ENCODE results near the gene DUS1L.

The DUS1L gene

DNA sequence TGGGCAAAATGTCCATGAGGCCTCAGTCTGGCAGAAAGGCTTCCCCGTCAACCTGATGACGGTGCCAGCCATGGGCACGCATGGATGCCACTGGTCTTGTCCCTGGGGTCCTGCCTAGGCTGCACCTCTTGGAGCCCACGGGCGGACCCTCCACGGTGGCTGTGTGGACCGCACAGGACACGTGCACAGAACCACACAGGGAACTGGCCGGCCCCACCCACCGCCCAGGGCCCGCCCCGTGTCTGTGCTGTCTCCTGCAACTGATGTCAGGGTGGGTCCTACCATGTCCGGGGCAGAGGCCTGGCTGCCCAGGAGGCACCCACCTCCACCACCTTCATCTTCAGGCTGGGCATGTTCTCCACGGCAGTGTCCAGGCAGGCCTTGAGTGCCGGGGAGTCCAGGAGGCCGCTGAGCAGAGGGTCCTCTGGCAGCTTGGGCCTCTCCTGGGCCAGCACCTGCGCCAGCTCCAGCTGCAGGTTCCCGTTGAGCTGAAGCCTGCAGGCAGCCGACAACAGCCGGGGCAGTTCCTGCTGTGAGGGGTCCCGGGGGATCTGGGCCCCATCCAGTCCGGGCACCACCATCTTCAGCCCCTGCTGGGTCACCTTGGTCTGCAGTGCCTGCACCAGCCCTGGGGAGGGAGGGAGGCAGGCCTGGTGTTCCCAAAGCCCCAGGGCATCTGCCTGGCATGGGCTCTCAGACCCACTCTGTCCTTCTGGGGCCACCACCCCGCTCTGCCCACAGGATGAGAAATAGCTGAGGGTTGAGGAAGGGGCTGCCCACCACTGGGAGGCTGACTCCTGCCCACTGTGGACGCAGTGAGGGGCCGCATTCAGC is 20.5 kb upstream of the DUS1L start:
- Histone ChIP-seq H3K9ac (ENCODE audit: low read depth, low read length) (no peak overlapping the region), H4K20me1 (ENCODE audit: insufficient read depth, low read length) (peaks cover 81% of the 10 kb centered on the region), H3K4me1 (ENCODE audit: insufficient read depth, low read length) (no peaks in the 10 kb centered on the region), H3K4me2 (ENCODE audit: insufficient read depth, low read length) (no peak overlapping the region), H3K36me3 (ENCODE audit: insufficient read depth, low read length) (peaks cover 98% of the 10 kb centered on the region), H3K27me3 (ENCODE audit: insufficient read depth, low read length, poor library complexity) (no peaks in the 10 kb centered on the region), H3K9me3 (ENCODE audit: insufficient read depth, low read length, severe bottlenecking) (no peaks in the 10 kb centered on the region), H3K4me3 (ENCODE audit: low read depth in 1 of 2, low read length in 2 of 2) (no peak overlapping the region), H2AFZ (ENCODE audit: low read depth, low read length) (no peak overlapping the region), H3K79me2 (ENCODE audit: insufficient read depth, low read length) (peaks cover 8% of the 10 kb centered on the region; the same call in 1 of the 2 replicates), H3K27ac (ENCODE audit: low read length) (no peak overlapping the region)
- DNase-seq (no peak), ATAC-seq (ENCODE audit: insufficient read depth, low read depth) (no peak)
- TF ChIP-seq EZH2 (IDR thresholded peaks at IDR 0.05; ENCODE audit: borderline replicate concordance, low read depth, low read length, severe bottlenecking), result no peak
- TF ChIP-seq, protein P1, sequence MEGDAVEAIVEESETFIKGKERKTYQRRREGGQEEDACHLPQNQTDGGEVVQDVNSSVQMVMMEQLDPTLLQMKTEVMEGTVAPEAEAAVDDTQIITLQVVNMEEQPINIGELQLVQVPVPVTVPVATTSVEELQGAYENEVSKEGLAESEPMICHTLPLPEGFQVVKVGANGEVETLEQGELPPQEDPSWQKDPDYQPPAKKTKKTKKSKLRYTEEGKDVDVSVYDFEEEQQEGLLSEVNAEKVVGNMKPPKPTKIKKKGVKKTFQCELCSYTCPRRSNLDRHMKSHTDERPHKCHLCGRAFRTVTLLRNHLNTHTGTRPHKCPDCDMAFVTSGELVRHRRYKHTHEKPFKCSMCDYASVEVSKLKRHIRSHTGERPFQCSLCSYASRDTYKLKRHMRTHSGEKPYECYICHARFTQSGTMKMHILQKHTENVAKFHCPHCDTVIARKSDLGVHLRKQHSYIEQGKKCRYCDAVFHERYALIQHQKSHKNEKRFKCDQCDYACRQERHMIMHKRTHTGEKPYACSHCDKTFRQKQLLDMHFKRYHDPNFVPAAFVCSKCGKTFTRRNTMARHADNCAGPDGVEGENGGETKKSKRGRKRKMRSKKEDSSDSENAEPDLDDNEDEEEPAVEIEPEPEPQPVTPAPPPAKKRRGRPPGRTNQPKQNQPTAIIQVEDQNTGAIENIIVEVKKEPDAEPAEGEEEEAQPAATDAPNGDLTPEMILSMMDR (IDR thresholded peaks at IDR 0.05; ENCODE audit: borderline replicate concordance, extremely low read depth, low read length, poor library complexity, severe bottlenecking), result no peak

DNA sequence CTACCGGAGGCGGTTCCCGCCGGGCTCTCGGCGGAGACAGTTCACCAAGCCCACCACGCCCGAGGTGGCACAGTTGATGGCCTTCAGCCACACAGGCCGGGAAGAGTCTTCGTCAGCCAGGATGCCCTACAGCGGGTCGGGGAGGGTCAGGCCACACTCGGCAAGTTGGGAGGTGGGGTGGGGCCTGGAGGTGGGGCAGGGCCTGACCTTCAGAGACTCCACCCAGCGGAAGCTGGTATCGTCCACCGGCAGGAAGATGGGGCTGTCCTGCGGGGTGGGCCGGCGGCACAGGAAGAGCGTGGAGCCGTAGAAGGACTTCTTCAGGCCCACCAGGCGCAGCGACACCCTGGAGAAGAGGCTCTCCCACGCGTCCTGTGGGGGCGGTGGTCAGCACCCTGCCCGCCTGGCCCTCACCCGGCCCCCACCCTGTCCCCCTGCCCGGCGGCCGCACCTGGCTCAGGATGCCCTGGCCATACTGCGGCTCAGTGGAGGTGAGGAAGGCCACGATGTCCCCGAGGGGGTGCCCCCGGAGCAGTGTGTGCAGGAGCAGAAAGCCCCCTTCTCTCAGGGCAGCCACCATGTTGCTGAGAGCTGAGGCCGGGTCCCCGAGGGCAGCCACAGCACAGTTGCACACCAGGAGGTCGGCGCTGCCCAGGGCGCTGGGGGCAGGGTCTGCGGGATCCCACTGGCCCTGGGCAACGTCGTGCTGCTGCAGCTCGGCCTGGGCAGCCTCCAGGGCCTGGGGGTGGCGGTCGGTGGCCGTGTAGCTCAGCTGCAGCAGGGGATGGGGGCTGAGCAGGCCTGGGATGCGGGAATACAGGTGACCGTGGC is 19.6 kb upstream of the DUS1L start:
- no peak overlapping the region for H2AFZ ChIP-seq (ENCODE audit: low read depth, low read length)
- H3K4me3 ChIP-seq (ENCODE audit: low read depth in 1 of 2, low read length in 2 of 2), result no peak overlapping the region
- H3K9ac ChIP-seq (ENCODE audit: low read depth, low read length), result no peak overlapping the region
- no peak overlapping the region for H3K27ac ChIP-seq (ENCODE audit: low read length)
- peaks cover 98% of the 10 kb centered on the region for H3K36me3 ChIP-seq (ENCODE audit: insufficient read depth, low read length)
- no peaks in the 10 kb centered on the region for H3K27me3 ChIP-seq (ENCODE audit: insufficient read depth, low read length, poor library complexity)
- H4K20me1 ChIP-seq (ENCODE audit: insufficient read depth, low read length), result peaks cover 83% of the 10 kb centered on the region
- H3K4me2 ChIP-seq (ENCODE audit: insufficient read depth, low read length), result no peak overlapping the region
- H3K4me1 ChIP-seq (ENCODE audit: insufficient read depth, low read length), result no peaks in the 10 kb centered on the region
- peaks cover 3% of the 10 kb centered on the region; the same call in 1 of the 2 replicates for H3K79me2 ChIP-seq (ENCODE audit: insufficient read depth, low read length)
- H3K9me3 ChIP-seq (ENCODE audit: insufficient read depth, low read length, severe bottlenecking), result no peaks in the 10 kb centered on the region
- no peak for DNase-seq
- ATAC-seq (ENCODE audit: insufficient read depth, low read depth), result no peak
- TF ChIP-seq, protein P1 (IDR thresholded peaks at IDR 0.05; ENCODE audit: borderline replicate concordance, extremely low read depth, low read length, poor library complexity, severe bottlenecking), result no peak
- TF ChIP-seq EZH2 (IDR thresholded peaks at IDR 0.05; ENCODE audit: borderline replicate concordance, low read depth, low read length, severe bottlenecking), result no peak

DNA sequence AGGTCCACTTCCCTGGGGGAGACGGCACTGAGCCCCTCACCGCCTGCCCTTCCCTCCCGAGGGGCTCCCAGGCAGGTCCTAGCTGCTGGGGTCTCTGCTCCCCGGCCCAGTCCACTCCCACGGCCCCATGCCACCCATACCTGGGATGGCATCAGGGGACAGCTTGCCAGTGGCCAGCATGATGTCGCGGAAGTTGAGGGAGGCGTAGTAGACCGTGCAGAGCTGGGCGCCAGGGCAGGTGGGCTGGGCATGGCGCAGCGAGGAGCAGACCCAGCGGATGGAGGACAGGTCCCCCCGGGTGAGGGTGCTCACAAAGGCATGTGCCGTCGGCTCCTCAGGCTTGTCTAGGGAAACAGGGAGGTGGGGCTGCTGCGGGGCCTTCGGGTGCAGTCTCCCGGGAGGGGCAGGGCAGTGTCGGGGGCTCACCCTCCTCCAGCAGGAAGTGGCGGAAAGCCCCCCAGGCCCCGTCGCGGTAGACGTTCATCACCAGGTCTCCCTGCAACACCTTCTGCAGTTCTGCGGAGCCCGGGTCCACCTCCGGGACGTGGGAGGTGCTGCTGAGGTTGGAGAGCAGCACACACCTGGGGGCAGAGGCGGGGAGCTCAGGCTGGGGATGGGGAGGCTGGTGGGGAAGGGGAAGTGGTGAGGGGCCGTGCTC is 18.9 kb upstream of the DUS1L start:
- no peak overlapping the region for H3K9ac ChIP-seq (ENCODE audit: low read depth, low read length)
- H3K4me1 ChIP-seq (ENCODE audit: insufficient read depth, low read length), result no peaks in the 10 kb centered on the region
- no peak overlapping the region for H2AFZ ChIP-seq (ENCODE audit: low read depth, low read length)
- no peak overlapping the region for H3K27ac ChIP-seq (ENCODE audit: low read length)
- peaks cover 83% of the 10 kb centered on the region for H4K20me1 ChIP-seq (ENCODE audit: insufficient read depth, low read length)
- no peak for TF ChIP-seq EZH2 (IDR thresholded peaks at IDR 0.05; ENCODE audit: borderline replicate concordance, low read depth, low read length, severe bottlenecking)
- TF ChIP-seq, protein P1 (IDR thresholded peaks at IDR 0.05; ENCODE audit: borderline replicate concordance, extremely low read depth, low read length, poor library complexity, severe bottlenecking), result no peak
- DNase-seq, result no peak
- peaks cover 98% of the 10 kb centered on the region for H3K36me3 ChIP-seq (ENCODE audit: insufficient read depth, low read length)
- H3K4me3 ChIP-seq (ENCODE audit: low read depth in 1 of 2, low read length in 2 of 2), result no peak overlapping the region
- no peak for ATAC-seq (ENCODE audit: insufficient read depth, low read depth)
- H3K79me2 ChIP-seq (ENCODE audit: insufficient read depth, low read length), result peaks cover 3% of the 10 kb centered on the region; the same call in 1 of the 2 replicates
- H3K9me3 ChIP-seq (ENCODE audit: insufficient read depth, low read length, severe bottlenecking), result no peaks in the 10 kb centered on the region
- no peak overlapping the region for H3K4me2 ChIP-seq (ENCODE audit: insufficient read depth, low read length)
- H3K27me3 ChIP-seq (ENCODE audit: insufficient read depth, low read length, poor library complexity), result no peaks in the 10 kb centered on the region

Data from DND-41 (cell line).